Osteocyte (in vitro differentiated cells): ENCODE measurements around the gene GNAQ. TPM values are rescaled to one million over a fixed set of nuclear protein-coding genes. Genes with fewer than 3 reads are reported as not detected.
A peak's percentile ranks its signal among the peaks of the same experiment; 100 is the strongest.

Experiments
- DNase-seq: peaks from one replicate; pipeline ENCODE4 v3.0.0; 2021; ENCODE audit warnings: mixed read lengths; ENCODE audit not compliant: unreplicated experiment; ENCODE audit errors: extremely low spot score
- H3K27ac Mint-ChIP-seq: one replicate; pipeline ENCODE4 v1.8.0; 2021; ENCODE audit warnings: mild to moderate bottlenecking, mixed read lengths; ENCODE audit not compliant: unreplicated experiment
- H3K27me3 Mint-ChIP-seq: one replicate; pipeline ENCODE4 v1.8.0; 2021; ENCODE audit warnings: mixed read lengths; ENCODE audit not compliant: unreplicated experiment
- H3K36me3 Mint-ChIP-seq: one replicate; pipeline ENCODE4 v1.8.0; 2021; ENCODE audit warnings: mixed read lengths; ENCODE audit not compliant: unreplicated experiment
- H3K4me1 Mint-ChIP-seq: one replicate; pipeline ENCODE4 v1.8.0; 2021; ENCODE audit warnings: mixed read lengths; ENCODE audit not compliant: unreplicated experiment
- H3K4me3 Mint-ChIP-seq: one replicate; pipeline ENCODE4 v1.8.0; 2021; ENCODE audit warnings: mild to moderate bottlenecking, moderate library complexity, mixed read lengths; ENCODE audit not compliant: unreplicated experiment
- H3K9me3 Mint-ChIP-seq: one replicate; pipeline ENCODE4 v1.8.0; 2021; ENCODE audit warnings: mixed read lengths; ENCODE audit not compliant: unreplicated experiment
- CTCF ChIP-seq: fragments of 200-600 bp; sonication (generic); IDR thresholded peaks from 2 replicates; pipeline ENCODE4 v1.5.0; 2021; ENCODE audit warnings: antibody characterized with exemption, mild to moderate bottlenecking, moderate library complexity
- total RNA-seq: library from RNA; stranded (reverse); gene quantifications from 2 replicates; pipeline ENCODE4 v1.2.1, GENCODE V29; 2021

Gene GNAQ
- total RNA-seq, 1 donor from 2014 or later, result 65.9 TPM

GRCh38 chr9:77841739-77842386, 189.7 kb downstream of the GNAQ start:
- no peak overlapping the region for H3K4me3 Mint-ChIP-seq
- H3K27me3 Mint-ChIP-seq, result no peaks in the 10 kb centered on the region
- H3K9me3 Mint-ChIP-seq, result no peaks in the 10 kb centered on the region
- H3K36me3 Mint-ChIP-seq, result no peaks in the 10 kb centered on the region
- H3K27ac Mint-ChIP-seq, result no peak overlapping the region
- peak; percentile 49 for TF ChIP-seq CTCF
- H3K4me1 Mint-ChIP-seq, result peaks cover 40% of the 10 kb centered on the region
- no peak for DNase-seq

GRCh38 chr9:77839459-77840140, 192.0 kb downstream of the GNAQ start:
- Mint-ChIP-seq H3K36me3 (no peaks in the 10 kb centered on the region), H3K27ac (peak overlapping the region; percentile 86), H3K4me3 (peak overlapping the region; percentile 4), H3K27me3 (no peaks in the 10 kb centered on the region), H3K9me3 (no peaks in the 10 kb centered on the region), H3K4me1 (peaks cover 52% of the 10 kb centered on the region)
- no peak for DNase-seq
- TF ChIP-seq CTCF, result no peak

- H3K27me3 Mint-ChIP-seq, result no peaks in the 10 kb centered on the region
- peak overlapping the region; percentile 86 for H3K27ac Mint-ChIP-seq
- TF ChIP-seq CTCF, result no peak
- H3K4me3 Mint-ChIP-seq, result no peak overlapping the region
- DNase-seq, result no peak
- H3K4me1 Mint-ChIP-seq, result peaks cover 58% of the 10 kb centered on the region
- H3K9me3 Mint-ChIP-seq, result no peaks in the 10 kb centered on the region
- H3K36me3 Mint-ChIP-seq, result no peaks in the 10 kb centered on the region
Observed at GRCh38 chr9:77838986-77839385, 192.6 kb downstream of the GNAQ start.

- H3K27me3 Mint-ChIP-seq, result no peaks in the 10 kb centered on the region
- peaks cover 3% of the 10 kb centered on the region for H3K36me3 Mint-ChIP-seq
- no peak for DNase-seq
- H3K4me1 Mint-ChIP-seq, result peaks cover 41% of the 10 kb centered on the region
- no peak overlapping the region for H3K27ac Mint-ChIP-seq
- no peak for TF ChIP-seq CTCF
- no peaks in the 10 kb centered on the region for H3K9me3 Mint-ChIP-seq
- no peak overlapping the region for H3K4me3 Mint-ChIP-seq
Observed at GRCh38 chr9:77834898-77835488, 196.6 kb downstream of the GNAQ start.
